Measurements from ENCODE around the gene CDH4.

Gene CDH4

GRCh38 chr20:61244213-61244612 lies 7.8 kb upstream of the CDH4 start:
- WGBS (ENCODE audit: extremely low coverage, insufficient coverage, low lambda C conversion rate), result no CpG with 5 or more reads among the region's 8 CpGs
- H3K18ac ChIP-seq (ENCODE audit: low read length), result no peak overlapping the region
- DNase-seq, result no peak
- no peak overlapping the region for H3K23ac ChIP-seq (ENCODE audit: low read length)
- H3K27me3 ChIP-seq (ENCODE audit: insufficient read depth, low read length, poor library complexity), result no peaks in the 10 kb centered on the region
- no peak overlapping the region for H3K4me2 ChIP-seq (ENCODE audit: low read length)
- H2AK5ac ChIP-seq (ENCODE audit: low read length), result no peak overlapping the region
- H2BK120ac ChIP-seq (ENCODE audit: low read depth, low read length), result no peak overlapping the region
- no peak overlapping the region for H3K9ac ChIP-seq (ENCODE audit: low read length)
- H2BK15ac ChIP-seq (replicated peaks; ENCODE audit: low read depth), result no peak overlapping the region
- H3K79me2 ChIP-seq (ENCODE audit: control insufficient read depth, insufficient read depth, low read length), result no peaks in the 10 kb centered on the region
- H3K4me1 ChIP-seq (ENCODE audit: control insufficient read depth, low read depth, low read length), result no peaks in the 10 kb centered on the region
- no peaks in the 10 kb centered on the region for H3K79me1 ChIP-seq (ENCODE audit: low read length)
- H4K8ac ChIP-seq (ENCODE audit: low read depth, low read length), result no peak overlapping the region
- H3K56ac ChIP-seq (ENCODE audit: low read length), result no peak overlapping the region
- no peak overlapping the region for H2BK5ac ChIP-seq (ENCODE audit: low read length)
- no peak overlapping the region for H4K5ac ChIP-seq (ENCODE audit: low read length)
- H3K4me3 ChIP-seq (ENCODE audit: low read length), result no peak overlapping the region
- no peak overlapping the region for H3K4ac ChIP-seq (ENCODE audit: low read depth, low read length)
- no peaks in the 10 kb centered on the region for H3K36me3 ChIP-seq (ENCODE audit: control insufficient read depth, insufficient read depth, low read length)
- H3K27ac ChIP-seq (ENCODE audit: low read depth, low read length), result no peak overlapping the region

GRCh38 chr20:61246269-61246668 lies 5.8 kb upstream of the CDH4 start:
- no peak overlapping the region for H4K8ac ChIP-seq (ENCODE audit: low read depth, low read length)
- H3K27ac ChIP-seq (ENCODE audit: low read depth, low read length), result no peak overlapping the region
- WGBS (ENCODE audit: extremely low coverage, insufficient coverage, low lambda C conversion rate), result no CpG with 5 or more reads among the region's 7 CpGs
- no peak overlapping the region for H2BK15ac ChIP-seq (replicated peaks; ENCODE audit: low read depth)
- H3K23ac ChIP-seq (ENCODE audit: low read length), result no peak overlapping the region
- H3K36me3 ChIP-seq (ENCODE audit: control insufficient read depth, insufficient read depth, low read length), result no peaks in the 10 kb centered on the region
- H3K79me1 ChIP-seq (ENCODE audit: low read length), result no peaks in the 10 kb centered on the region
- no peaks in the 10 kb centered on the region for H3K4me1 ChIP-seq (ENCODE audit: control insufficient read depth, low read depth, low read length)
- H2BK5ac ChIP-seq (ENCODE audit: low read length), result no peak overlapping the region
- H3K56ac ChIP-seq (ENCODE audit: low read length), result no peak overlapping the region
- H3K27me3 ChIP-seq (ENCODE audit: insufficient read depth, low read length, poor library complexity), result peaks cover 5% of the 10 kb centered on the region
- H3K9ac ChIP-seq (ENCODE audit: low read length), result no peak overlapping the region
- H3K4ac ChIP-seq (ENCODE audit: low read depth, low read length), result no peak overlapping the region
- DNase-seq, result no peak
- H3K79me2 ChIP-seq (ENCODE audit: control insufficient read depth, insufficient read depth, low read length), result no peaks in the 10 kb centered on the region
- H3K18ac ChIP-seq (ENCODE audit: low read length), result no peak overlapping the region
- H2AK5ac ChIP-seq (ENCODE audit: low read length), result no peak overlapping the region
- no peak overlapping the region for H3K4me2 ChIP-seq (ENCODE audit: low read length)
- H2BK120ac ChIP-seq (ENCODE audit: low read depth, low read length), result no peak overlapping the region
- no peak overlapping the region for H4K5ac ChIP-seq (ENCODE audit: low read length)
- H3K4me3 ChIP-seq (ENCODE audit: low read length), result no peak overlapping the region

GRCh38 chr20:61249626-61250025 lies 2.4 kb upstream of the CDH4 start:
- Histone ChIP-seq H2BK120ac (ENCODE audit: low read depth, low read length) (no peak overlapping the region), H2AK5ac (ENCODE audit: low read length) (no peak overlapping the region), H3K4me1 (ENCODE audit: control insufficient read depth, low read depth, low read length) (no peaks in the 10 kb centered on the region), H3K27ac (ENCODE audit: low read depth, low read length) (no peak overlapping the region), H3K56ac (ENCODE audit: low read length) (no peak overlapping the region), H2BK15ac (replicated peaks; ENCODE audit: low read depth) (no peak overlapping the region), H3K4me3 (ENCODE audit: low read length) (no peak overlapping the region), H4K5ac (ENCODE audit: low read length) (no peak overlapping the region), H3K4me2 (ENCODE audit: low read length) (no peak overlapping the region), H3K4ac (ENCODE audit: low read depth, low read length) (no peak overlapping the region), H3K9ac (ENCODE audit: low read length) (no peak overlapping the region), H3K18ac (ENCODE audit: low read length) (no peak overlapping the region), H3K79me1 (ENCODE audit: low read length) (no peaks in the 10 kb centered on the region), H3K36me3 (ENCODE audit: control insufficient read depth, insufficient read depth, low read length) (no peaks in the 10 kb centered on the region), H4K8ac (ENCODE audit: low read depth, low read length) (no peak overlapping the region), H2BK5ac (ENCODE audit: low read length) (no peak overlapping the region), H3K23ac (ENCODE audit: low read length) (no peak overlapping the region), H3K27me3 (ENCODE audit: insufficient read depth, low read length, poor library complexity) (peaks cover 9% of the 10 kb centered on the region), H3K79me2 (ENCODE audit: control insufficient read depth, insufficient read depth, low read length) (no peaks in the 10 kb centered on the region)
- no CpG with 5 or more reads among the region's 4 CpGs for WGBS (ENCODE audit: extremely low coverage, insufficient coverage, low lambda C conversion rate)
- no peak for DNase-seq

GRCh38 chr20:61252601-61253263 lies 671 bp downstream of the CDH4 start:
- H2BK5ac ChIP-seq (ENCODE audit: low read length), result no peak overlapping the region
- no peak overlapping the region for H2BK120ac ChIP-seq (ENCODE audit: low read depth, low read length)
- no peaks in the 10 kb centered on the region for H3K36me3 ChIP-seq (ENCODE audit: control insufficient read depth, insufficient read depth, low read length)
- H4K8ac ChIP-seq (ENCODE audit: low read depth, low read length), result no peak overlapping the region
- peak overlapping the region; percentile 17 for H3K4me3 ChIP-seq (ENCODE audit: low read length)
- H2BK15ac ChIP-seq (replicated peaks; ENCODE audit: low read depth), result no peak overlapping the region
- H4K5ac ChIP-seq (ENCODE audit: low read length), result no peak overlapping the region
- H3K4me2 ChIP-seq (ENCODE audit: low read length), result peak overlapping the region; percentile 91
- peak overlapping the region; percentile 50 for H3K23ac ChIP-seq (ENCODE audit: low read length)
- no peaks in the 10 kb centered on the region for H3K79me2 ChIP-seq (ENCODE audit: control insufficient read depth, insufficient read depth, low read length)
- peaks cover 9% of the 10 kb centered on the region for H3K27me3 ChIP-seq (ENCODE audit: insufficient read depth, low read length, poor library complexity)
- no peaks in the 10 kb centered on the region for H3K79me1 ChIP-seq (ENCODE audit: low read length)
- peak overlapping the region; percentile 78 for H3K56ac ChIP-seq (ENCODE audit: low read length)
- no peak overlapping the region for H3K4ac ChIP-seq (ENCODE audit: low read depth, low read length)
- no CpG with 5 or more reads among the region's 87 CpGs for WGBS (ENCODE audit: extremely low coverage, insufficient coverage, low lambda C conversion rate)
- DNase-seq, result no peak
- no peak overlapping the region for H2AK5ac ChIP-seq (ENCODE audit: low read length)
- no peaks in the 10 kb centered on the region for H3K4me1 ChIP-seq (ENCODE audit: control insufficient read depth, low read depth, low read length)
- peak overlapping the region; percentile 96 for H3K18ac ChIP-seq (ENCODE audit: low read length)
- no peak overlapping the region for H3K27ac ChIP-seq (ENCODE audit: low read depth, low read length)
- H3K9ac ChIP-seq (ENCODE audit: low read length), result peak overlapping the region; percentile 64

- Histone ChIP-seq H3K79me2 (ENCODE audit: control insufficient read depth, insufficient read depth, low read length) (no peaks in the 10 kb centered on the region), H3K27ac (ENCODE audit: low read depth, low read length) (no peak overlapping the region)
Measured at GRCh38 chr20:61253264-61253639, 1.2 kb downstream of the CDH4 start.

More at GRCh38 chr20:61253264-61253639, 1.2 kb downstream of the CDH4 start:
- Histone ChIP-seq H3K4me2 (ENCODE audit: low read length) (peak overlapping the region; percentile 91), H3K56ac (ENCODE audit: low read length) (peak overlapping the region; percentile 78), H2BK15ac (replicated peaks; ENCODE audit: low read depth) (no peak overlapping the region), H4K8ac (ENCODE audit: low read depth, low read length) (no peak overlapping the region), H2AK5ac (ENCODE audit: low read length) (no peak overlapping the region), H3K36me3 (ENCODE audit: control insufficient read depth, insufficient read depth, low read length) (no peaks in the 10 kb centered on the region), H3K4ac (ENCODE audit: low read depth, low read length) (peak overlapping the region; percentile 22), H3K27me3 (ENCODE audit: insufficient read depth, low read length, poor library complexity) (peaks cover 9% of the 10 kb centered on the region), H3K4me1 (ENCODE audit: control insufficient read depth, low read depth, low read length) (no peaks in the 10 kb centered on the region), H4K5ac (ENCODE audit: low read length) (no peak overlapping the region), H2BK120ac (ENCODE audit: low read depth, low read length) (no peak overlapping the region), H3K4me3 (ENCODE audit: low read length) (peak overlapping the region; percentile 26), H2BK5ac (ENCODE audit: low read length) (no peak overlapping the region), H3K23ac (ENCODE audit: low read length) (no peak overlapping the region), H3K9ac (ENCODE audit: low read length) (peak overlapping the region; percentile 64), H3K18ac (ENCODE audit: low read length) (peak overlapping the region; percentile 96), H3K79me1 (ENCODE audit: low read length) (no peaks in the 10 kb centered on the region)
- DNase-seq, result peak; percentile 57
- WGBS (ENCODE audit: extremely low coverage, insufficient coverage, low lambda C conversion rate), result no CpG with 5 or more reads among the region's 51 CpGs

Data from mesendoderm (in vitro differentiated cells).